Hematopoietic multipotent progenitor cell treated with erythropoietin and hydrocortisone succinate and interleukin-3 and kit ligand, for 6 days (in vitro differentiated cells): ENCODE results near the gene ETV5.
"Not testable (repeated sequence)": the region's sequence is repeated elsewhere in the genome, so short reads cannot be mapped to it uniquely, and the experiment has no call there.

Source experiments
- DNase-seq: peaks from one replicate; pipeline ENCODE4 v3.0.0-alpha.2; 2015

The ETV5 gene

GRCh38 chr3:186059192-186059591 is 49.7 kb downstream of the ETV5 start:
- no peak for DNase-seq

- no peak for DNase-seq
Observed at GRCh38 chr3:186058225-186058624, 50.7 kb downstream of the ETV5 start.

GRCh38 chr3:186057594-186057993 is 51.3 kb downstream of the ETV5 start:
- DNase-seq, result peak; percentile 8

GRCh38 chr3:186054792-186055352 is 54.0 kb downstream of the ETV5 start:
- DNase-seq, result no peak

GRCh38 chr3:186053954-186054791 is 54.7 kb downstream of the ETV5 start:
- DNase-seq, result no peak

- DNase-seq, result no peak
Observed at GRCh38 chr3:186052096-186052840, 56.6 kb downstream of the ETV5 start.

- no peak for DNase-seq
Observed at GRCh38 chr3:186049001-186049400, 59.9 kb downstream of the ETV5 start.

GRCh38 chr3:186048119-186048518 is 60.8 kb downstream of the ETV5 start:
- no peak for DNase-seq

GRCh38 chr3:186046838-186047237 is 62.1 kb downstream of the ETV5 start:
- no peak for DNase-seq

GRCh38 chr3:186044968-186045367 is 63.9 kb downstream of the ETV5 start:
- DNase-seq, result no peak

GRCh38 chr3:186044427-186044826 is 64.5 kb downstream of the ETV5 start:
- DNase-seq, result no peak

- DNase-seq, result no peak
Observed at GRCh38 chr3:186042521-186043202, 66.2 kb downstream of the ETV5 start.

GRCh38 chr3:186042036-186042435 is 66.9 kb downstream of the ETV5 start:
- no peak for DNase-seq

- DNase-seq, result no peak
Observed at GRCh38 chr3:186038360-186038759, 70.5 kb downstream of the ETV5 start.

- no peak for DNase-seq
Observed at GRCh38 chr3:186035277-186035676, 73.6 kb downstream of the ETV5 start.

- no peak for DNase-seq
Observed at GRCh38 chr3:186032321-186032720, 76.6 kb downstream of the ETV5 start.

GRCh38 chr3:186025993-186026392 is 82.9 kb downstream of the ETV5 start:
- not testable (repeated sequence) for DNase-seq

GRCh38 chr3:186025161-186025560 is 83.7 kb downstream of the ETV5 start:
- DNase-seq, result peak; percentile 5

GRCh38 chr3:186024210-186024609 is 84.7 kb downstream of the ETV5 start:
- DNase-seq, result no peak

- no peak for DNase-seq
Observed at GRCh38 chr3:186022931-186023330, 86.0 kb downstream of the ETV5 start.

- no peak for DNase-seq
Observed at GRCh38 chr3:186021673-186022362, 87.1 kb downstream of the ETV5 start.

GRCh38 chr3:186021250-186021649 is 87.6 kb downstream of the ETV5 start:
- DNase-seq, result not testable (repeated sequence)

- DNase-seq, result not testable (repeated sequence)
Observed at GRCh38 chr3:186019288-186019687, 89.6 kb downstream of the ETV5 start.
